Osteoblast (primary cell): ENCODE data around the gene OVOL2. TPM values are rescaled to one million over a fixed set of nuclear protein-coding genes. Genes with fewer than 3 reads are reported as not detected.
A peak's percentile ranks its signal among the peaks of the same experiment; 100 is the strongest.

Experiments used
- DNase-seq: peaks from one replicate; pipeline ENCODE4 v3.0.0; 2011; ENCODE audit warnings: low spot score, mixed read lengths; ENCODE audit not compliant: insufficient read length; ENCODE audit errors: missing footprints
- H2AFZ ChIP-seq: 2 replicates; pipeline ENCODE4 v1.6.0; 2011; ENCODE audit warnings: mild to moderate bottlenecking, low read length
- H3K27ac ChIP-seq: 2 replicates; pipeline ENCODE4 v1.5.1; 2011; ENCODE audit warnings: mild to moderate bottlenecking, low read depth, low read length, moderate library complexity
- H3K27me3 ChIP-seq: 2 replicates; pipeline ENCODE4 v1.6.0; 2012; ENCODE audit warnings: mild to moderate bottlenecking, control low read depth, inconsistent platforms, low read length, moderate library complexity; ENCODE audit not compliant: insufficient read depth
- H3K36me3 ChIP-seq: 2 replicates; pipeline ENCODE4 v1.5.1; 2011; ENCODE audit warnings: mild to moderate bottlenecking, low read length, control low read depth, moderate library complexity; ENCODE audit not compliant: insufficient read depth
- H3K4me1 ChIP-seq: 2 replicates; pipeline ENCODE4 v1.5.1; 2011; ENCODE audit warnings: mild to moderate bottlenecking, low read length, control low read depth, moderate library complexity; ENCODE audit not compliant: insufficient read depth
- H3K4me2 ChIP-seq: 2 replicates; pipeline ENCODE4 v1.6.0; 2011; ENCODE audit warnings: mild to moderate bottlenecking, low read length; ENCODE audit not compliant: insufficient read depth
- H3K4me3 ChIP-seq: fragments of 200-600 bp; sonication (generic); 3 replicates; pipeline ENCODE4 v1.5.1; 2012; ENCODE audit warnings: mild to moderate bottlenecking, low read length, inconsistent platforms; ENCODE audit not compliant: insufficient read depth
- H3K79me2 ChIP-seq: 2 replicates; pipeline ENCODE4 v1.6.0; 2012; ENCODE audit warnings: mild to moderate bottlenecking, low read length, control low read depth, inconsistent platforms; ENCODE audit not compliant: insufficient read depth
- H3K9me3 ChIP-seq: 2 replicates; pipeline ENCODE4 v1.5.1; 2011; ENCODE audit warnings: low read depth, low read length, control low read depth
- H4K20me1 ChIP-seq: 2 replicates; pipeline ENCODE4 v1.6.0; 2012; ENCODE audit warnings: mild to moderate bottlenecking, low read length, control low read depth; ENCODE audit not compliant: insufficient read depth
- CTCF ChIP-seq: IDR thresholded peaks from 2 replicates; pipeline ENCODE4 v1.5.1; 2011; ENCODE audit warnings: mild to moderate bottlenecking, low read depth, low read length, moderate library complexity; ENCODE audit errors: extremely low read depth
- total RNA-seq: library from RNA; depleted of rRNA; stranded (reverse); fragments of >200 nt; gene quantifications from 2 replicates; pipeline ENCODE4 v1.2.3, GENCODE V29; 2012

OVOL2 gene
- total RNA-seq, 1 donor = not detected

GRCh38 chr20:17993546-17993945, 64.2 kb downstream of the OVOL2 start:
- H2AFZ ChIP-seq = no peak overlapping the region
- H3K4me2 ChIP-seq = no peak overlapping the region
- no peaks in the 10 kb centered on the region for H4K20me1 ChIP-seq
- TF ChIP-seq CTCF = no peak
- H3K79me2 ChIP-seq = no peaks in the 10 kb centered on the region
- peaks cover 15% of the 10 kb centered on the region for H3K4me1 ChIP-seq
- peak overlapping the region; percentile 45 for H3K27ac ChIP-seq
- no peaks in the 10 kb centered on the region for H3K27me3 ChIP-seq
- H3K4me3 ChIP-seq = no peak overlapping the region
- no peaks in the 10 kb centered on the region for H3K36me3 ChIP-seq
- H3K9me3 ChIP-seq = no peaks in the 10 kb centered on the region
- no peak for DNase-seq

GRCh38 chr20:17992847-17993513, 64.7 kb downstream of the OVOL2 start:
- H3K36me3 ChIP-seq = peaks cover 3% of the 10 kb centered on the region
- no peak for TF ChIP-seq CTCF
- H3K4me2 ChIP-seq = no peak overlapping the region
- DNase-seq = no peak
- H3K27me3 ChIP-seq = no peaks in the 10 kb centered on the region
- H3K79me2 ChIP-seq = no peaks in the 10 kb centered on the region
- H2AFZ ChIP-seq = no peak overlapping the region
- no peaks in the 10 kb centered on the region for H4K20me1 ChIP-seq
- H3K4me1 ChIP-seq = peaks cover 15% of the 10 kb centered on the region
- peak overlapping the region; percentile 45 for H3K27ac ChIP-seq
- no peaks in the 10 kb centered on the region for H3K9me3 ChIP-seq
- no peak overlapping the region for H3K4me3 ChIP-seq

DNA sequence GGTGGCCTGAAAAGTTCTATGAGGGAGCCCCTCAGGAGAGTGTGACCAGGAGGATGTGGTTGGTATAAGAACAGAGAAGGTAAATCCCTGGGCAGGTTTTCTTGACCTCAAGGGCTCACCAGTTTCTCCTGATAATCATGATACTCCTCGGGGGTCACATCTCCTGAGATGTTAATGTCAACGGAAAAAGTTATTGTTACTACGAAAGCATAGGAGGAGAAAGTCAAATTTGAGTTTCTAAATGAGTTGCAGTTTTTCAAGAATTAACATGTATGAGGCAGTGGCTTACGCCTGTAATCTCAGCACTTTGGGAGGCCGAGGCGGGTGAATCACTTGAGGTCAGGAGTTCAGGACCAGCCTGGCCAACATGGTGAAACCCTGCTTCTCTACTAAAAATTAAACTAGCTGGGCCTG, 65.5 kb downstream of the OVOL2 start:
- Histone ChIP-seq H3K4me2 (no peak overlapping the region), H3K27me3 (no peaks in the 10 kb centered on the region), H3K4me3 (no peak overlapping the region), H3K9me3 (no peaks in the 10 kb centered on the region), H3K27ac (no peak overlapping the region), H3K4me1 (peaks cover 15% of the 10 kb centered on the region), H4K20me1 (no peaks in the 10 kb centered on the region), H3K36me3 (peaks cover 5% of the 10 kb centered on the region), H3K79me2 (no peaks in the 10 kb centered on the region), H2AFZ (no peak overlapping the region)
- DNase-seq = no peak
- no peak for TF ChIP-seq CTCF

DNA sequence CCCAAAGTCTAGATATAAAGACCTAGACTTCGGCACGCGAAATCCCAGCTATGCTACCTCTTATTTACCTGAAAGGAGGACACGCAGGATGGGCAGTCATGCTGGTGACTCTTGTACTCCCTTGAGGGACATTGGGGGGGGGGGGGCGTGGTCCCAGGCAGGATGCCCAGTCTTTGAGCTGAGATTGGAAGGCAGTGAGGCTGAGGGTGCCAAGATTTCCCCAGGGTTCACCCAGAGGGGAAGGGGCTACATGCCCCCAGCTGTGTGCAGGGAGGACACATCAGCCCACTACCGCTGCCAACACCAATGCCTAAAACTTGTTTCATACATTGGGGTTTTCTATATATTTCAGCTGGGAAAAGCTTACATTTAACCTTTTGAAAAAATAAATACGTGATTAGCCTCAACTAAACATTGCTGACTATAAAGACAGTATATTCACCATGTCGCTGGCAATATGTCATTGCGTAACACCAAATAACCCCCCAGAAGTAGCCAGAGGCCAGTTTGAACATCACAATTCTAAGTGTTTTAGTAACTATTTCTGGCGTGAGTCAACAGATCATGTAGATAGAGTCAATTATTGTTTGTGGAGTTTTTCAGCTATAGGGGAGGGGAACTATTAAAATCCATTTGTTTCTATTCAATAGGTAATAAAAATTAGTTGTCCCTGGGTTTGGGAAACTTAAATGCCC, 67.3 kb downstream of the OVOL2 start:
- peaks cover 3% of the 10 kb centered on the region for H3K79me2 ChIP-seq

More for the DNA sequence above, 67.3 kb downstream of the OVOL2 start:
- Histone ChIP-seq H3K27me3 (no peaks in the 10 kb centered on the region), H2AFZ (no peak overlapping the region), H3K4me1 (peaks cover 7% of the 10 kb centered on the region), H3K27ac (no peak overlapping the region), H4K20me1 (no peaks in the 10 kb centered on the region), H3K4me3 (no peak overlapping the region), H3K4me2 (no peak overlapping the region), H3K9me3 (no peaks in the 10 kb centered on the region), H3K36me3 (peaks cover 5% of the 10 kb centered on the region)
- no peak for TF ChIP-seq CTCF
- DNase-seq = no peak
